IPS DF 4.7 (cell line): Measurements from ENCODE around the gene ATF3.
A peak's percentile ranks its signal among the peaks of the same experiment; 100 is the strongest.

ENCODE experiments used
- DNase-seq: peaks from one replicate; pipeline ENCODE4 v3.0.0-alpha.2; 2013; ENCODE audit warnings: low spot score; ENCODE audit errors: extremely low read depth

Gene ATF3, protein sequence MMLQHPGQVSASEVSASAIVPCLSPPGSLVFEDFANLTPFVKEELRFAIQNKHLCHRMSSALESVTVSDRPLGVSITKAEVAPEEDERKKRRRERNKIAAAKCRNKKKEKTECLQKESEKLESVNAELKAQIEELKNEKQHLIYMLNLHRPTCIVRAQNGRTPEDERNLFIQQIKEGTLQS

DNA sequence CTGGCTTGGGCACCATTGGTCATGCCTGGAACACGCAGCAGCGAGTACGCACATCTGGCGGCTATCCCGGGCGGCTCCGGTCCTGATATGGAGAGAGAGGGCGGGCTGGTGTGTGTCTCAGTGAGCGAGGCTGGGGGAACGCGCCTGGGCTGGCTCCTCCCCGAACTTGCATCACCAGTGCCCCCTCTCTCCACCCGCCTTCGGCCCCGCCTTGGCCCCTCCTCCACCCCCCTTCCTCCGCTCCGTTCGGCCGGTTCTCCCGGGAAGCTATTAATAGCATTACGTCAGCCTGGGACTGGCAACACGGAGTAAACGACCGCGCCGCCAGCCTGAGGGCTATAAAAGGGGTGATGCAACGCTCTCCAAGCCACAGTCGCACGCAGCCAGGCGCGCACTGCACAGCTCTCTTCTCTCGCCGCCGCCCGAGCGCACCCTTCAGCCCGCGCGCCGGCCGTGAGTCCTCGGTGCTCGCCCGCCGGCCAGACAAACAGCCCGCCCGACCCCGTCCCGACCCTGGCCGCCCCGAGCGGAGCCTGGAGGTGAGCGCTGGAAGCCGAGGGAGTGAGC is at the start of gene ATF3:
ATF3 (plus strand) TSS at position 370 of the 567 bp plus-strand sequence. CDS start 6,261 bp downstream, outside the sequence.
- DNase-seq, result peak; percentile 87

DNA sequence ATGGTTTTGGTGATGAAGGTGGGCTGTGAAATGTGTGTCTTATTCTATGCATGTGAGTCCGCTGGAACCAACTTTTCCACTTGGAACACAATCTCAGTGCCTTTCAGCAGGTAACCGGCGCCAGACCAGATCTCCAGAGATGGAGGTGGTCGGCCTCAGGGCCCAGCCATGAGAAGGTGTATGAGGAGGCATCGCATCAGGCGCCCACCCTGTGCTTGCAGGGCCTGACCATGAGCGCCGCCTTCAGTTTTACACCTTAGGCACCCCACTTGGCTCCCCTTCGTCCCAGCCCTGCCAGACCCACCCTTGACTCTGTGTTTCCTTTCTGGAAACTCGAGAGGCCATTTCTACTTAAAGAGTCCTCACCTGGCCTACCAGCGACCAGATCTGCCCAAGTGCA is 48.6 kb upstream of the ATF3 start:
- DNase-seq, result no peak

DNA sequence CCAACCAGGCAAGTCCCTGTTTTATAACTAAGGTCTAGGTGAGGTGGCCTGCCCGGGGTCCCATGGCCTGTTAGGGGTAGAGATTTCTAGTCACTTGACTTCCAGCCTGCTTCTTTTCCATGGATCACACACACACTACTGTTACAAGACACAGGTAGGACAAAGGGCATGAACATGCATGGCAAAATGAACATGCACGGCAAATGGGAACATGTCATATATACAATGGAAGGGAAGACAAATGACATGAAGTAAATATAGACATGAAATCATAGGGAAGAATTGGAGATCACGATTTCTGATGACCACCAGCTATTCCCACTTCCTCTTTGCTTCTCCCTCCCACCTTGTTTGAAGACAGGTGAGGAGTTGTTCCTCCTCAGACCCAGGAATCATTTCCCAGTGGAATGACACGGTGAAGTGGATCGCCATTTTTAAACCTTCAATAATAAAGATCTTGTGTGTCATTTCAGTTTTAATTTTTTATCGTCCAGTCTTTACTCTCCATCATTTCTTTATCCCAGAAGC is 47.6 kb upstream of the ATF3 start:
- no peak for DNase-seq

DNA sequence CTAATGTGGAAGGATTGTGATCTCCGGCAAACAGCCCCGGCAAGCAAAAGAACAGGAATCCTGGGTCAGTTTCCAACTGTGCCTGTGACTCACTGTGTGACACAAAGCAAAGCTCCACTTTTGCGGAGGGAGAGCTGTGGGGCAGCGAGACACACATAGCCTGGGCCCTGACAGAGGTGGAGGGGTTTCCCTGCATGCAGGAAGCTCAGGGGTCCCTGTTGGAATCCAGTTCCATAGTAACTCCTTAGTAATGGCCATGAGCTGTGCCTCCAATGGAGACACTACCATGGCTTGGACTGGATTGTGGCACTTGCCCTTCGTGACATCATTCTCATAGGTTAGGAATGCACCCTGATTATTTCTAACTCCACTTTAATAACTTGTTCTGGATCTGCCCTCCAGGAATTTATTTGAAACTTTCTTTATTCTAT is 47.0 kb upstream of the ATF3 start:
- no peak for DNase-seq

DNA sequence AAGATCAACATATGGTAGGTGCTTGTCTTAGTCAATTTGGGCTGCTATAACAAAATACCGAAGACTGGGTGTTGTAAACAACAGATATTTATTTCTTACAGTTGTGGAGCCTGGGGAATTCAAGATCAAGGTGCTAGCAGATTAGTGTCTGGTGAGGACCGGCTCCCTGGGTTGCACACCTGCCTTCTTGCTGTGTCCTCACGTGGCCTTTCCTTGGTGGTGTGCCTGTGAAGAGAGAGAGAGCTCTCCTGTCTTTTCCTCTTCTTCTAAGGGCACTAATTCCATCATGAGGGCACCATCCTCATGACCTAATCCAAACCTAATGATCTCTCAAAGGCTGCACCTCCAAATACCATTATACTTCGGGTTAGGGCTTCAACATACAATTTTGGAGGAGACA is 45.8 kb upstream of the ATF3 start:
- DNase-seq, result no peak

DNA sequence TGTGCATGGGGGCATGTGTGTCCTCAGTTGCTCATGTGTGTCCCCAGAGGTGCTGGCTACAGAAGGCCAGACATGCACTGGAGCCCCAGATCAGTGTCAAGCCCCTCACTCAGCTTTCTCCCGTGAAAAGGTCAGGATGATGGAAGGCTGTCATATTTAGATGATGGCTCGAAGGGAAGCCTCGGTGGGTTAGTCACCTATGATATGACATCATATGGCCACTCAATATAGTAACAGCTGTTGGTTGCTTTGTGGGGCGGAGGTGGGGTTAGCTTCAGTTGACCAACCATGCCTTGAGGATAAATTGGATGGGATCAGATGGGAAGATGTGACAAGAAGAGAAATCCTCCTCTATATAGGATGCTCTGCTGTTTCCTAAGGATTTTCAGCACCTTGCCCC is 43.5 kb upstream of the ATF3 start:
- DNase-seq, result no peak

DNA sequence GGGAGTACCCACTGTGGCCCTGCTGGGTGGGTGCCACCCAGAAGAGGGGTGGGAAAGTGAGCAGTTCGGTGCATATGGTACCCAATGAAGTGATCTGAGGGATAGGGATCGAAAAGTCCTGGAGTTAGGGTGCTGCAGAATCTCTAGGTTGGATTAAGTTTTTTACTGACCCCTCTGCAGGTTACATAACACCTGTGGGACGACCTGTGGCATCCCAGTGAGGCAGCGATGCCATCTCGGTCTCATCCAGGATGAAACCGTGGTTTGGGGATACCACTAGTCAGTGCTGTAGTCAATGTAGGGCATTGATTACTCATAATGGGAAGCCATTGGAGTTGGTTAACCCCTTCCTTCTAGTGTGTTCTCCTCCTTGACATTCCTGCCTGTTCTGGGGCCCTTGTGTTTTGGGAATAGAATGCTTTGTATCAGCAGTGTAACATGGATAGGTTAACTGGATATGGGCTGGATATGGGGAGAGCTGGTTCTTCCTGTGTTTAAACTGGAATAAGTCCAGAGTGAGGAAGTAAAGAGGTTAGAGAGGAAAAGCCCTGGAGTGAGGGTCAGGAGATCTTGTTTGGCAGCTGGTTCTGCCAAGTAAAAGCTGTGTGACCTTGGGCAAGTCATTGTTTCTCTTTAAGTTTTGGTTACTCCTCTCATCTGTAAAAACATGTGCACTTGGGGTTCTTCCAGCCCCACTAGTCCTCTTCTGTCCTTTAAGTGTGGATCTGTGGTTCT is 42.8 kb upstream of the ATF3 start:
- no peak for DNase-seq

DNA sequence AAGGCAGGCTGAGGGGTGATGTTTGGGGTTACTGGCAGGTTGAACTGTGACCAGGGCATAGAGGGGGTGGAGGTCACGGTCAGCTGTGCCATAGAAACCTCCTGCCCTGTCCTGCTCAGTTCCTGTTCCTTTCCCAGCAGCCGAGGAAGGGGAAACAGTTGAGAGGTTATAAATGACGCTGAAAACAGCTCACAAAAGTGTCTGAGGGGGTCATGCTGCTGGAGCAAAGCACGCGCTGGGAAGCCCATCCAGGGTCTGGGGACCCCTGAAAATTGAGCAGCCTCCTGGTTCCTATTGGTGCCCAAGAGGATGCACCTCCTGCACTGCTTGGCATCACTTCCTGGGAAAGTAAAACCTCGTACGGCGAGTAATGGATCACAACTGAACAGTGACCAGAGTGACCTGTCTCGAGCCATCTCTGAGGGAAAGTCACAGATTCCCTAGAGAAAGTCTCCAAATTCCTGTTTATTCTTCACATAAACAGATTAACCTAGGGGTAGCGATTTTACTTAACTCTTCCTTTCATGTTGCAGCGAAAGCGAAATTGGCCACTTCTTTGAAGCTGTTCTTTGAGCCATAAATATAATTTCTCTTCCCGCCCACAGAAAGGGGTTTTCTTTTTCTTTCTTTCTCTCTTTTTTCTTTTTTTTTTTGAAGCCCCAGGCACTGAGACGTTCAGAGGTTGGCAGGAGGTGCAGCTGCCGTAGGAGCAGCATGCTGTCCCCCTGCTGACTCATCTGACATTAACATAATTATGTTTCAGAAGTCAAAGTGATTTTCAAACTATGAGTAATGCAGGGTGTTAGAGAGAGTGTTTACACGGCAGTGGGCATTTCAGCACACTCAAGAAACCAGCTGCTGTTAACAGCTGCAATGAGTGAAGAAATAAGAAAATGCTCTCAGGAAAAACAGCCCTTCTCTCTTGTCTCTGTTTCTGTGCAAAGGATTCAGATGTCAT is 41.8 kb upstream of the ATF3 start:
- DNase-seq, result no peak

DNA sequence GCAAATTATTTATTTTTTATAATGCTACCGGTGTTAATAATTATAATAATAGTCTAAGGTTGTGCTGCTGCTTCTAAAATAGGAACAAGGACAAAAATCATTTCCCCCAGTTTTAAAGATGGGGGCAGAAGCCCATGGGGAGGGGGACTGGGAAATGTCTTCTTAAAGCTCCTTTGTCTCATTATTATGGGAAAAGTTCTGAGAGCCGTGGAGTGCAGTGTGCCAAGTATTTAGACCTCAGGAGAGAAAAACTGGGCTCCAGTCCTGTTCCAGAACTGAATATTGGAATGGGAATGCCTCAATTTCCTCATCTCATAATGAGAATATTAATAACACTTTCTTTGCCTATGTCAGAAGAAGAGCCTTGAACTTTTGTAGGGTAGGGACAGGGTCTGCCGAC is 40.9 kb upstream of the ATF3 start:
- DNase-seq, result no peak

DNA sequence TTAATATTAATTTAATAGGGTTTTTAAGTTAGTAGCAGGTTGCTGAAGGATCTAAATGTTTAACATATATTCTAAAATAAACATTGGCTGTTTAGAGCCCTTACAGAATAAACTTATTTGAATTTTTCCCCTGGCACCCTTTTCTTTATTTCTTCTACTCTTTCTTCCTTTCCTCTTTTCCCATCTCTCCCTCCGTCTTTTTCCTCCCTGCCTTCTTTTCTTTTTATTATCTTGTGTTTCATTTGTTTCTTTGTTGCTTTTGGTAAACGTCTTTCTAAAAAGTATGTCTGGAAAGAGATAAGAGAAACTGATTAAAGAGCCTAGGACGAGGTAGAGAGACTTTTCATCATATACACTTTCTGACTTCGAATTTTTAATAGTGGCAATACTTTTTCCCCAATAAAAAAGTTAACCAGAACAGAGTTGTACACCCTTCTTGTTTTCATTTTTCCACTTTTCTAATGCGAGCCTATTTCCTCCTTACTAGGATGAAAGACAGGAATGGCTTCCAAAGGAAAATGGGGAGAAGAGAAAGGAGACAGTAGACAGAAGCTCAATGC is 39.5 kb upstream of the ATF3 start:
- DNase-seq, result no peak

DNA sequence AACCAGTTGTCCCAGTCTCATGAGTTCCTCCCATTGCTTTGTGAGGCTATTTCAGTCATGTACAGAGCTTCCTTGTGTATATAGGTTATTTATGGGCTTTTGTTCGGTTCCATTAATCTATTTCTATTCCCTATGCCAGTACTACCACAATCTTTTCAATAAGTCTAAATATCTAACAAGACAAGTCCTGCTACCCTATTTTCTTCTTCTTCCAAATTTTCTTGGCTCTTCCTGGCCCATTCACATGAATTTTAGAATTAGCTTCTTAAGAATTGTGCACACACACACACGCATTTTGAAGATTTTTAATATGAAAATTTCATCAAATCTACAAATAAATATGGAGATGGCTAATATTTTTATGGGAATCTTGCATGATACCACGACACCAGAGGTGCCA is 33.8 kb upstream of the ATF3 start:
- no peak for DNase-seq

DNA sequence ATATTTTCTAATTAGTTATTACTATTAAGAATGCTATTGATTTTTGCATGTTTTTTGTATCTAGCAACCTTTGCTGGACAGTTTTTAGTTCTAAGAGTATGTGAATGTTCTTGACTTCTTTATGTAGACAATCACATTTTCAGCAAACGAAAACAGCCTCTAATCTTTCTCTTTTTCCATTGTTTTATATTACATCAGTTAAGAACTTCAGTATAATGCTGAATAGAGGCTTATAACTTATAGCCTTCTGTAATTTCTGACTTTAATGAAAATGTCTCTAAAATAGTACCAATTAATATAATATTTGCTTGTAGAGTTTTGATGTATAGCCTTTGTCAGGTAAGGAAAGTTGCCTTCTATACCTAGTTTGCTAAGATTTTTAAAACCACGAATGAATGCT is 33.2 kb upstream of the ATF3 start:
- no peak for DNase-seq

DNA sequence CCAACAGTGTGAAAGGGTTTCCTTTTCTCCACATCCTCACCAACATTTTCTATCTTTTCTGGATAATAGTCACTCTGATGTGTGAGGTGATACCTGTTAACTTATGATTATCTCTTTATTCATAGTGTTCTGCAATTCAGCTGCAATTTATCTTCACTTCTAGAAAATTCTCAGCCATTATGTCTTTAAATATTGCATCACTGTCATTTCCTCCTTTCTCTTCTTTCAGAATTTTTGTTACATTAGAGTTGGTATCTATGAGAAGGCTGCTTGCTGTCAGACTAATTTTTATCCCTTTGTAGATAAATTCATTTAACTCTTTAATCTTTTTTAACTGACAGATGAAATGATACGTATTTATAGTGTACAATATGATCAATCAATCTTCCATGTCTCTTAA is 30.5 kb upstream of the ATF3 start:
- DNase-seq, result no peak

DNA sequence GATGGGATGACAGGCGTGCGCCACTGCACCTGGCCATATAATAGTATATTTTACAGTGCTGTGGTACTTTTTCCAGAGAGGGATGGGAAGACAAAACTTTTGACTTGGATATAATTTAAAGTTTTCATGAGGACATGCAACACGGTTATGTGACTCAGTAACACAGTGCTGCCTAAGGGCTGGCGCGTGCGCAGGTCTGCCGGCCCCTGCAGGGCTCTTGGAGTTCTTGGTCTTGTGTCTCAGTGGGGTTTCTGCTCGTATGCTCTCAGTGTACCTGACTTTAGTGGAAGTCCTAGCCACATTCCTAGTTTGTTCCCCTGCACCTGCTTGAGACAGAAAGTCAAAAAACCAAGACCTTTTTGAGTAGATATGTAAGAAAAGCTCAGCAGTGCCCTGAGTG is 27.5 kb upstream of the ATF3 start:
- DNase-seq, result no peak

DNA sequence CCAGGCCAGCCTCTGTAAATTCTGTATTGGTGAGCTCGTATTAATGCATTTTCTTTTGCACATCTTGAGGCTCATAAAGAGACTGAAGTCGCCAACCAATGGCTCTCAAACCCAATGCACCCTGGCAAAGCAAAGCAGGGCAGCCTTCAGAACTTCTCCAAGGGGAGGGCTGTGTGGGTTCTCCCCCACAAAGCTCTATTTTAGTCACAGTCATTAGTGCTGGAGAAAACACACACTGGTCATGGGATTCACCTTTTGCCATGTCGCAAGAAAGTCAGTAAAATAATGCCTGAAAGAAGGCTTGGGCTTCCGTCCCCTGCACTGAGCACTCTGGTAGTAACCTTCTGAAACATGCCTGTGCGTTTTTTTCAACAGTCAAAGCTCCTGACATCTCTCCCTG is 26.3 kb upstream of the ATF3 start:
- DNase-seq, result no peak

DNA sequence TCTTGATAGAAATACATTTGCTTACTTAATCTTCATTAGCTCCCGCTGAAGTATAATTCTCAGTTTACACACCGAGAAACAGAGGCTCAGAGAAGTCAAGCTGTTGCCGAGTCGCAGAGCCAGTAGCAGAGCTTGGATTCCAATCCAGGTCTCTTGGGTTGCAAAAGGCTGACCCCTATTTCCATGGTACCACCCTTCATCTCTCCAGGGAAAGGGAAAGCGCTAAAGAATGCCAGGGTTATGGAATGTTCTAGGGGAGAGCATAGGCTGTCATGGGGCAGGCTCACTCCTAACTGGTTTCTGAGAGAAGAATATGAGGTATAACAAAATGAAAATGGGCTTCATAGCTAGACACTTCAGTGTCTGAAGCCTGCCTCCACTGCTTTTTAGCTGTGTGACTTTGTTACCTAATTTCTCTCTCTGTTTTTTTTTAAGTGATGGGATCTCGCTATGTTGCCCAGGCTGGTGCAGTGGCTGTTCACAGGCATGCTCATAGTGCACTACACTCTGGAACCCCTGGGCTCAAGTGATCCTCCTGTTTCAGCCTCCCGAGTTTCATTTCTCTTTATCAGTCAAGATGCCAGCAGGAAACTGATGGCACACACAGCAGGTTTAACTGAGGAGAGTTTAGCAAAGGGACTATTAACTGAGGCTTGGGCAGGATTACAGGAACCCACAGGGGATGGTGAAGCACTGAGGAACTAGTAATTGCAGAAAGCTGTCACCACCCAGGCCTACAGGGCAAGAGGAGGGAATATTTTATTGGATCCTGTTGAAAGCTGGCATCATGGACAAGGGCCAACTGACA is 25.5 kb upstream of the ATF3 start:
- DNase-seq, result no peak

DNA sequence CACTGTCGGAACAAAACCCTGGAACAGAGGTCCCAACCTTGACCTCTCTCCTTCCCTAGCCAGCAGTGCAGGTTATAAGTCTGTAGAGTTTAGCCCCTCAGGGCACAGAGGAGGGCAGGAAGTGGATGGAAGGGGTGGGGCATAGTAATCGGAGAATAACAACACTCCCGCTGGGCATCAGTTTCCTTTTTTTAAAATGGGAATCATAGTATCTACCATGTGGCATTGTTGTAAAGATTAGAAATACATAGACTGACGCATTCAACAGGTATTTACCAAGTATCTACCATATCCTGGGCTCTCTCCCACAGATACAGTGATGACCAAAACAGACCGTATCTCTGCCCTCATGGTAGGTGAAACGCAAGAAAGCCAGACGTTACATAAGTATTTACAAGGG is 24.9 kb upstream of the ATF3 start:
- DNase-seq, result no peak

DNA sequence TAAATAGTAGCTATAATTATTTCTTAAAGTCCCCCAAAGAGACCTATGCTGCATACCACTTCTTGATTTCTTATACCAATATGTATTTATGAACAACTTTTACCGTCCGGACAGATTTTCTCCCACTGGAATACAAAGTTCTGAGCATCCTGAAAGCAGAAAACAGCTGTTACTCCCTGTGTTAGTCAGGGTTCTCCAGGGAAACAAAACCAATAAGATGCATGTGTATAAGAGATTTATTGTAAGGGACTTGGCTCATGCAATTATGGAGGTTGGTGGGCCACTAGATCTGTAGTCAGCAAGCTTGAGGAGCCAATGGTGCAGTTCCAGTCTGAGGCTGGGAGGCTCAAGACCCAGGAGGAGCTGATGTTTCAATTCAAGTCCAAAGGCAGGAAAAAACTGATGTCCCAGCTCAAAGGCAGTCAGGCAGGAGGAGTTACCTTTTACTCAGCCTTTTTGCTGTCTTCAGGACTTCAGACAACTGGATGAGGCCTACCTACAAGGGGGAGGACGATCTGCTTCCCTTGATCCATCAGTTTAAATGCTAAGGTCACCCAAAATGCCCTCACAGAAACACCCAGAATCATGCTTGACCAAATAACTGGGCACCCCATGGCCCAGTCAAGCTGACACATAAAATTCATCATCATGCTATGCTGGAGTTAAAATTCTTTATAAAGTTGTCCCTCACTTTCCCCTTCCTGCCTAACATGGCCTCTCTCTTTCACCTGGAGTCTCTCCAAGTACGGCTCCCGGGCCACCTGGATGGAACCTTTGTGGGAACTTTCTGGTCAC is 24.3 kb upstream of the ATF3 start:
- DNase-seq, result no peak

DNA sequence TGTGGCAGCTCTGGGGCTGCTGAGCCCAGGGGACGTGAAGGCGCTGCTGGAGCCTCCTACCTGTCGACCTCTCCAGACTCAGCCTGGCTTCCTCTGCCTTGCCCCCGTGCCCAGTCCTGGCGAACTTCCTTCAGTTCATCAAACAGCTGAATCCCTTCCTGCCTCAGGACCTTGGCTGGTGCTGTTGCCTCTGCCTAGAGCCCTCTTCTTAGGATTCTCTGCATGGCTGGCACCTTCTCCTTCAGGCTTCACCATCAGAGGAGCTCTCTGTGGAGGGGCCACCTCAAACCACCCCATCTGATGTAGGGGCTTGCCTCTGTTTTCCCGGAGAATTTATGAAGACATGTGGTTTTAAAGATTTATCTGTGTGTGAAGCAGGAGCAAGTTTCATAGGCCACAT is 23.4 kb upstream of the ATF3 start:
- no peak for DNase-seq
